HT1080 (cell line): Measurements from ENCODE around the gene ANKRD55. TPM values are rescaled to one million over a fixed set of nuclear protein-coding genes. Genes with fewer than 3 reads are reported as not detected.
"Not testable (repeated sequence)": the region's sequence is repeated elsewhere in the genome, so short reads cannot be mapped to it uniquely, and the experiment has no call there.

ENCODE experiments used
- DNase-seq: peaks from one replicate; pipeline ENCODE4 v3.0.0-alpha.2; 2015; ENCODE audit warnings: low read depth
- total RNA-seq: library from RNA; depleted of rRNA; stranded (reverse); fragments of >200 nt; shearing (Covaris generic); gene quantifications from 2 replicates; pipeline ENCODE4 v1.2.3, GENCODE V29; 2014

Gene ANKRD55
- total RNA-seq, 1 experiment from 2014 or later = not detected

- no peak for DNase-seq
Measured at GRCh38 chr5:56253924-56254323, 20.8 kb upstream of the ANKRD55 start.

- DNase-seq = no peak
Measured at GRCh38 chr5:56253126-56253525, 20.0 kb upstream of the ANKRD55 start.

- DNase-seq = no peak
Measured at GRCh38 chr5:56251918-56252553, 18.9 kb upstream of the ANKRD55 start.

GRCh38 chr5:56251440-56251839 is 18.3 kb upstream of the ANKRD55 start:
- DNase-seq = no peak

GRCh38 chr5:56250011-56250410 is 16.9 kb upstream of the ANKRD55 start:
- DNase-seq = no peak

GRCh38 chr5:56249085-56249484 is 16.0 kb upstream of the ANKRD55 start:
- peak; percentile 16 for DNase-seq

GRCh38 chr5:56247592-56247991 is 14.5 kb upstream of the ANKRD55 start:
- no peak for DNase-seq

- no peak for DNase-seq
Measured at GRCh38 chr5:56246769-56247168, 13.6 kb upstream of the ANKRD55 start.

GRCh38 chr5:56245481-56245880 is 12.4 kb upstream of the ANKRD55 start:
- no peak for DNase-seq

GRCh38 chr5:56244627-56245026 is 11.5 kb upstream of the ANKRD55 start:
- DNase-seq = no peak

- DNase-seq = not testable (repeated sequence)
Measured at GRCh38 chr5:56242271-56242670, 9.1 kb upstream of the ANKRD55 start.

GRCh38 chr5:56232538-56232937 is 592 bp downstream of the ANKRD55 start:
- no peak for DNase-seq

- no peak for DNase-seq
Measured at GRCh38 chr5:56230576-56230975, 2.6 kb downstream of the ANKRD55 start.

GRCh38 chr5:56229111-56229510 is 4.0 kb downstream of the ANKRD55 start:
- no peak for DNase-seq

GRCh38 chr5:56228631-56229030 is 4.5 kb downstream of the ANKRD55 start:
- DNase-seq = no peak

- no peak for DNase-seq
Measured at GRCh38 chr5:56227691-56228090, 5.4 kb downstream of the ANKRD55 start.

- not testable (repeated sequence) for DNase-seq
Measured at GRCh38 chr5:56223298-56223697, 9.8 kb downstream of the ANKRD55 start.

GRCh38 chr5:56221601-56222000 is 11.5 kb downstream of the ANKRD55 start:
- DNase-seq = not testable (repeated sequence)

GRCh38 chr5:56215019-56215830 is 17.9 kb downstream of the ANKRD55 start:
- no peak for DNase-seq

GRCh38 chr5:56213886-56214535 is 19.1 kb downstream of the ANKRD55 start:
- DNase-seq = peak; percentile 15

- no peak for DNase-seq
Measured at GRCh38 chr5:56212130-56212879, 20.8 kb downstream of the ANKRD55 start.
